ENCODE data around the gene KCNT2. TPM values are rescaled to one million over a fixed set of nuclear protein-coding genes. Genes with fewer than 3 reads are reported as not detected.

Gene KCNT2
- total and polyA plus RNA-seq, 11 donors: 0.15 to 6.9 (median 0.57) TPM

GRCh38 chr1:196305216-196305615 is 303.0 kb downstream of the KCNT2 start:
- Histone ChIP-seq H3K36me3 (no peaks in the 10 kb centered on the region), H3K4me3 (no peak overlapping the region), H3K27ac (no peak overlapping the region), H3K27me3 (no peaks in the 10 kb centered on the region), H3K4me1 (no peaks in the 10 kb centered on the region), H3K9me3 (no peaks in the 10 kb centered on the region)
- WGBS, 4 donors: 93 to 96% (median 95%) methylated on average over 2 of the region's 2 CpGs
- DNase-seq (no peak), ATAC-seq (no peak)
- no peak for TF ChIP-seq CTCF (IDR thresholded peaks at IDR 0.05)
- intact Hi-C loops (cut with DNase I): loop anchor here in 6 of 10 donors (5.0 to 10.0 kb wide), 6 partner anchors 150 to 363 kb away; no protein-coding TSS in a partner anchor

- no peaks in the 10 kb centered on the region for H3K27me3 ChIP-seq
- no peak overlapping the region for H3K4me3 ChIP-seq
- no peaks in the 10 kb centered on the region for H3K9me3 ChIP-seq
- H3K4me1 ChIP-seq: no peaks in the 10 kb centered on the region
- H3K27ac ChIP-seq: no peak overlapping the region
- no peak for DNase-seq
- no peaks in the 10 kb centered on the region for H3K36me3 ChIP-seq
- intact Hi-C loops (cut with DNase I): loop anchor here in 5 of 10 donors (10.0 kb wide), 3 partner anchors 148 to 358 kb away; no protein-coding TSS in a partner anchor
- no peak for ATAC-seq
- TF ChIP-seq POLR2A (IDR thresholded peaks at IDR 0.05): no peak
- no peak for TF ChIP-seq CTCF (IDR thresholded peaks at IDR 0.05)
Measured at GRCh38 chr1:196302981-196303380, 305.3 kb downstream of the KCNT2 start.

- Histone ChIP-seq H3K4me3 (no peak overlapping the region), H3K9me3 (no peaks in the 10 kb centered on the region), H3K27ac (no peak overlapping the region), H3K36me3 (no peaks in the 10 kb centered on the region), H3K4me1 (no peaks in the 10 kb centered on the region), H3K27me3 (no peaks in the 10 kb centered on the region)
- WGBS, 4 donors: 82 to 95% (median 86%) methylated on average over 1 of the region's 1 CpG
- TF ChIP-seq POLR2A (IDR thresholded peaks at IDR 0.05) (no peak), CTCF (IDR thresholded peaks at IDR 0.05) (no peak)
- no peak for DNase-seq
- ATAC-seq: no peak
- intact Hi-C loops (cut with DNase I): loop anchor here in 5 of 10 donors (10.0 kb wide), 3 partner anchors 148 to 358 kb away; no protein-coding TSS in a partner anchor
Measured at GRCh38 chr1:196302420-196302819, 305.8 kb downstream of the KCNT2 start.

- ATAC-seq: no peak
- no peaks in the 10 kb centered on the region for H3K27me3 ChIP-seq
- H3K27ac ChIP-seq: no peak overlapping the region
- peaks cover 0 to 3% (median 0%) of the 10 kb centered on the region in 12 donors for H3K9me3 ChIP-seq
- intact Hi-C loops (cut with DNase I): loop anchor here in 1 of 10 donors (10.0 kb wide), 1 partner anchor 121 kb away; no protein-coding TSS in a partner anchor
- TF ChIP-seq POLR2A (IDR thresholded peaks at IDR 0.05) (no peak), CTCF (IDR thresholded peaks at IDR 0.05) (no peak)
- no peak overlapping the region for H3K4me3 ChIP-seq
- H3K4me1 ChIP-seq: no peaks in the 10 kb centered on the region
- no peaks in the 10 kb centered on the region for H3K36me3 ChIP-seq
- no peak for DNase-seq
Measured at GRCh38 chr1:196295766-196296165, 312.5 kb downstream of the KCNT2 start.

Measured in heart left ventricle (tissue), 16 donors.